WI38 (cell line): ENCODE data around the gene POLR3B.

ENCODE experiments used
- H3K4me3 ChIP-seq: 2 replicates; pipeline ENCODE4 v1.5.1; 2011; ENCODE audit warnings: low read depth, mild to moderate bottlenecking, control low read depth, low read length
- CTCF ChIP-seq: IDR thresholded peaks from 2 replicates; pipeline ENCODE4 v1.5.1; 2012; ENCODE audit warnings: low read depth, mild to moderate bottlenecking, control low read depth, low read length

POLR3B gene

DNA sequence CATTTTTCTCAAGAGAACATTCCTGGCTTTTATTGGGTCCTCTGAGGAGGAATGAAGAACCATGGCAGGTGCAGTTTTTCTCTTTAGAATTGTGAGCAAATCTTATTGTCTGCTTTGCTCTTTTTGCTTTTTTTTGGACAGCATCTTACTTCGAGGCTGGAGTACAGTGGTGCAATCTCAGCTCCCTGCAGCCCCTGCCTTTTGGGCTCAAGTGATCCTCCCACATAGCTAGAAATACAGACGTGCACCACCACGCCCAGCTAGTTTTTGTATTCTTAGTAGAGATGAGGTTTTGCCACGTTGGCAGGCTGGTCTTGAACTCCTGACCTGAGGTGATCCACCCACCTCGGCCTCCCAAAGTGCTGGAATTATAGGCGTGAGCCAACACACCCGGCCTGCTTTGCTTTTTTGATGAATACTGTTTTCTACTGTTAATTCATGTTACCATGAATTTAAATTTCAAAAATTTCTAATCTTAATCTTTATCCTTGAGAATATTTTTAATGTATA, 71.5 kb downstream of the POLR3B start:
- TF ChIP-seq CTCF, result no peak
- H3K4me3 ChIP-seq, result no peak overlapping the region

GRCh38 chr12:106429636-106430035, 72.1 kb downstream of the POLR3B start:
- no peak overlapping the region for H3K4me3 ChIP-seq
- no peak for TF ChIP-seq CTCF

DNA sequence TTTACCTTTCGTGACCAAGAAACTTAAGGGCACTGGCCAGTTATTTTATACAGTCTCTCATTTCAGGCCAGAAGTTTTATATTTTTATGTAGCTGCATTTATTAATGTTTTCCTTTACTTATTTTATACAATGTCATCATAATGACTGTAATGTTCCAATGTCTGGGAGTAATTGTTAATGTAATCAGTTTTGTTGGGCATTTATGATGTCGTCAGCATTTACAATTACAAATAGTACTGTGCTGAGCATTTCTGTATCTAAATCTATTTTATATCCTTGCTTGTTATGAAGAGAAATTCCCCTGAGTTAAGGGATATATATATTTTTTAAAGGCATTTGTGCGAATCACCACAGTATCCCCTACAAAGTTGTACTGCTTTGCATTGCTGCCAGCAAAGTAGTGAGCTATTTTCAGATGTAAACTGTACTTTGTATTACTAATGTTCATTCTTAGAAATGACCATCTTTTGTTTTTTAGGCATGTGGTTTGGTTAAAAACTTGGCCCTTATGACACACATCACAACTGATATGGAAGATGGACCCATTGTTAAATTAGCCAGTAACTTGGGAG, 74.4 kb downstream of the POLR3B start:
- no peak for TF ChIP-seq CTCF
- H3K4me3 ChIP-seq, result no peak overlapping the region

DNA sequence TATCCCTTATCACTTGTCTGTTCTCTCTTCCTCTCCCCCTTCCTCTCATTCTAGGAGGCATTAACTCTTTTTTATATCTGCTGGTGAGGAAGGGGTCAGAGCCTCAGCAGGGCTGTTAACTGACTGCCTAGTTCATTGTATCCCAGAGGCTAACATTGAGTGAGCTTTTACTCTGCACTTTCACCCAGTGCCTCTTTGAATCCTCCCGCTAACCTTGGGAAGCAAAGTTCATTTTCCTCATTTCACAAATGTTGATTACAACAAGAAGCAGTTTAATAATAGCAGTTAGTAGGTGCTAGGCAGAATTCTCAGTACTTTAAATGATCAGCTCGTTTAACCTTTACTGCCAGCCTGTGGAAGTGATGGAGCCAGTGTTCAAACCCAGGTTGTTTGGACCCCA, 75.5 kb downstream of the POLR3B start:
- no peak for TF ChIP-seq CTCF
- no peak overlapping the region for H3K4me3 ChIP-seq

GRCh38 chr12:106434526-106434925, 77.0 kb downstream of the POLR3B start:
- TF ChIP-seq CTCF, result no peak
- H3K4me3 ChIP-seq, result no peak overlapping the region

DNA sequence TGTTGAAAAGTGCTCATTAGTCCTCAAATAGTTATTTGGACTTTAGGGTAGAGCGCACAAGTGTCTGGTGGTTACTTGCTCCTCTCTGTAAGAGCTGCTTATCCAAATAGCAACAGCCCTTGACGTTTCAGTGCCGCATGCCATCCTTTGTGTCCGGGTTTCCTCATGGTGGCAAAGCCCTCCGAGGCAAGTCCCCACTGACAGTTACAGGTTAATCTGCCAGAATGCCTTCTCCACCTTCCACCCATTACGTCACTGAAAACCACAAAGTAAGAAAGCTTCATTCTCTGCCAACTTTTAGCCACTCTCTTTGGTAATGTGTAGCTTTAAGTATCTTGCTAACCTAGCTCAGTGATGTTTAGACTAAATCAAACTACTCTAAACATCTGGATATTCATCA, 78.6 kb downstream of the POLR3B start:
- H3K4me3 ChIP-seq, result no peak overlapping the region
- no peak for TF ChIP-seq CTCF

GRCh38 chr12:106442575-106442974, 85.0 kb downstream of the POLR3B start:
- no peak for TF ChIP-seq CTCF
- H3K4me3 ChIP-seq, result no peak overlapping the region
